ENCODE measurements around the gene SHB.

Gene SHB

DNA sequence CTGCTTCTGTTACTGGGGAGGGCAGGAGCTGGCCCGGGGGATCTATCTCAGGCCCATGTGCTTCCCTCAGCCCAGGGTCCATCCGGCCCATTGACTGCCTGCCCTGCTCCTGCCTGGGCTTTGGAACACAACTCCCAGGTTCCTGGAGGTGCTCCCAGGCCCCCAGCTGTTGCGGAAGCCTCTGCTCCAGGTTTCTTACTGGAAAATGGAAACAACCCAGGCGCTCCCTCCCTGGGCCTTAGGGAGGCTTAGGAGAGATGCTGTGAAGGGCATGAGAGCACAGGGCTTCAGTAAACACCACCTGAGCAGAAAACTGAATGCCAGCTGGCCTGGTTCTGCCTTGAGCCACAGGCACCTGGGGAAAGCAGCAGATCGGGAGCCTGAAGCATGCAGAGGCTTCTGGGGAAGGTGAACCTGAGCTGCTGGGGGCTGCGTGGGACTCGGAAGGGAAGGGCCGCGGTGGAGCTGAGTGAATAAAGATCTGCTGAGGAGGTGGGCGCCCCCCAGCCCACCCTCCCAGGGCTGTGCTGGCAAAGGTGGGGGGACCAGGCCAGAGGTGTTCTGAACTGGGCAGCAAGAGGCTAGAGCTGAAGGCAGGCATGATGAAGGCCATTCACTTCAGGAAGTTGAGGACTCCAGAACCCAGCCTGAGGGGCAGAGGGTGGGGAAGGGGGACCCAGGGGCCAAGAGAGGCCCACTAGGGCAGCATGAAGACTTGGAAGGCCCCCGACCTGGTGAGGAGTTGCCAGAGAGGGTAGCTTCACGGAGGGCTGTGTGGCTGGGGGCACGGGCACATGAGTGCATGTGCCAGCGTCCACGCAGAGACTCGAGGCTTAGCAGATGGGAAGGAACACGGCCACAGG, 64.8 kb downstream of the SHB start:
- DNase-seq, result no peak

- no peak for DNase-seq
These were observed 65.8 kb downstream of the SHB start for GRCh38 chr9:38003230-38003629.

DNA sequence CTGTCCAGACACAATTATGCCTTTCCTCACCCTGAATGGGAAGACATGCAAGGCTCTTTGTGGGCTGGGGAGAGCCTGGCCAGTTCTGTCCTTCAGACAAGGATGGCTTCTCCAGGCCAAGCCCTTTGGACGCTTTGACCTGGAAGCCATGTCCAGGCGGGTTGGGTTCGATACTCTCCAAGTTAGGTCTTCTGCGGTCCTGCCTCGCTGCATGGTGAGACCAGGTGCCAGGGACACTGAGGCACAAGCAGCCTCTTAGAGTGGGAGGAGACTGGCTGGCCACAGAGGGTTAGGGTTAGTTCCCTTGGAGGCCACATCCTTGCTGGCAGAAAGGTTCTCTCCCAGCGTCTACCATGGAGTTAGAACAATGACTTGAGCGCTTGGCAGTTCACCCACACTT, 67.6 kb downstream of the SHB start:
- no peak for DNase-seq

- no peak for DNase-seq
These were observed 68.3 kb downstream of the SHB start for GRCh38 chr9:38000735-38001134.

GRCh38 chr9:38000332-38000731, 68.7 kb downstream of the SHB start:
- DNase-seq, result no peak

DNA sequence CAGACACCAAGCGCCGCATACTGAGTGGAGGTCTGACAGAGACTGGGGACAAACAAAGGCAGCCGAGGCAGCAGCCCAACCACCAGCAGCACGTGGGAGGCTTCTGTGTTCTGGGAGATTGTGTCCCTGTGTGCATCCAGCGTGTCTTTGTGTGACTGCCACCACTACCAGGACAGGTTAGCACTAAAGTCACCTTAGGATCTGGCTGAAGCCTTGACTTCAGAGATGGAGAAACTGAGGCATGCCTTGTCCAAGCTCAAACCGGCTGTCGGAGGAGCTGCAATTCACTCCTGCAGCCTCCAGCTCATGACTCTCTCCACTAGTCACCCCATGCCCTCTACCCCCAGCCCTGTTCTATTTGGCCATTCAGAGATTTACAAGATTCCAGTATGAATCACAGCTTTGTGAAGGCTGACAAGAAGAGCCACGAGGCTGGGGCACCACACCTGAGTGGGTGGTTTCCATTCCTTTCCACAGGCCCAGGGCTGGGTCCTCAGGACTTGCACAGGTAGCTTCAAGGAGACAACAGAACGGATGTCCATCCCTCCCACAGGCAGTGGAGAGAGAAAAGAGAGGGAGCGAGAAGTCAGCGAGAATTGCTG, 69.3 kb downstream of the SHB start:
- no peak for DNase-seq

- DNase-seq, result no peak
These were observed 70.0 kb downstream of the SHB start for GRCh38 chr9:37998881-37999587.

- DNase-seq, result no peak
These were observed 71.2 kb downstream of the SHB start for GRCh38 chr9:37997636-37998374.

- no peak for DNase-seq
These were observed 72.2 kb downstream of the SHB start for GRCh38 chr9:37996819-37997217.

DNA sequence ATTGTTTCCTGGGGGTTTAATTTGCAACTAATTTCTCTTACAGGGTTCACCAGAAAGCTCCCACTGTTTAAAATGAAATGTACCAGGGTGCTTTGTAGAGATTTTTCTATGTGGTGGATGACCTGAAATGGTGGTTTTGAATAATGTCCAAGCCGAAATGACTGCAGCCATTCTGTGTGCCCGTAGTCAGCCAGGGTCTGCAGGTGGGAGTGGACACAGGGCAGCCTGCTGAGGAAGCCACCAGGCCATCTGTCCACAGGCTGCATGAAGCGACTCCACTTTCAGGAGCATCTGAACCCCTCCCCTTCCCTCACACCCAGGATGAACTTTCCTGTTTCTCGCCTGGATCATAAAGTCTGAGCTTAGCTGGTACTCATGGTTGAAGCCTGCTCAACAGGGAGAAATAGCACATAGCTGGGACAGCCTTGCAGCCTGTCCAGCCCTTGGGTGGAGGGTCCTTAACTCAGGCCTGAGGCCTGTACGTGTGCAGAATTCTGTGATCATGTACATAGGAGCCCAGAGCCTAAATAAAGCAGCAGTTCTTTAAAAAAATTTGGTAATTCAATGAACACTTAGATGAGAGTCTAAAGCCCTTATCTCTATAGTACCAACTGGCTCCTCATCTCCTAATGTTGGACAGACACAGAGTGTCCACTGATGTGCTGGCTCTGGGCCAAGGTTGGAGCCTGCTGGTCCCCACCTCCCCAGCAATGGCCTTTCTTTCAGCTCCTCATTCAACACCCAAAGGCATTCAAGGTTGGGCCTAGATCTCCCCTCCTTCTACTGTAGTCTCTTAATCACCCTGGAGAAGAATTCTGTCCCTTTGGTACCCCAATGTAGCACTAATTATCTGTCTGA, 72.8 kb downstream of the SHB start:
- no peak for DNase-seq

DNA sequence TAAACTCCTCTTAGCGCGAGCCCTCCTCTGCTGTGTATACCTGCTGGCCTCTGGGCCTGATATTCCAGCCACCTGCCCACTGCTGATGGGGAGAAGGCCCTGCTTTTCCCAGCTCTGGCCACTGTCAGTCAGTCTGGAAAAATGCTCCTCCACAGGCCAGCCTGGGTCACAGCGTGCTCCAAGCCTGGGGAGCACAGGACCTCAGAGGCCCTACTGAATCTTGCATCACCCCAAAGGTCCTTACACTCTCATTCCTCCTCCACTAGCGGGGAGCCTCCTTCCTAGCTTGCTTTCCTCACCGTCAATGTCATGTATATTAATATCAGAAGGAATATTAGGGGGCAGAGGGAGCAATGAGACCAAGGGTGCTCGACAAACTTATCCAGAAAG, 73.7 kb downstream of the SHB start:
- no peak for DNase-seq

GRCh38 chr9:37994639-37995347, 74.2 kb downstream of the SHB start:
- peak; percentile 56 for DNase-seq

GRCh38 chr9:37992924-37993349, 76.1 kb downstream of the SHB start:
- DNase-seq, result no peak

GRCh38 chr9:37990404-37991015, 78.5 kb downstream of the SHB start:
- no peak for DNase-seq

- DNase-seq, result no peak
These were observed 79.3 kb downstream of the SHB start for GRCh38 chr9:37989701-37990100.

- no peak for DNase-seq
These were observed 80.4 kb downstream of the SHB start for GRCh38 chr9:37988602-37989001.

- DNase-seq, result peak; percentile 12
These were observed 81.0 kb downstream of the SHB start for GRCh38 chr9:37988041-37988440.

DNA sequence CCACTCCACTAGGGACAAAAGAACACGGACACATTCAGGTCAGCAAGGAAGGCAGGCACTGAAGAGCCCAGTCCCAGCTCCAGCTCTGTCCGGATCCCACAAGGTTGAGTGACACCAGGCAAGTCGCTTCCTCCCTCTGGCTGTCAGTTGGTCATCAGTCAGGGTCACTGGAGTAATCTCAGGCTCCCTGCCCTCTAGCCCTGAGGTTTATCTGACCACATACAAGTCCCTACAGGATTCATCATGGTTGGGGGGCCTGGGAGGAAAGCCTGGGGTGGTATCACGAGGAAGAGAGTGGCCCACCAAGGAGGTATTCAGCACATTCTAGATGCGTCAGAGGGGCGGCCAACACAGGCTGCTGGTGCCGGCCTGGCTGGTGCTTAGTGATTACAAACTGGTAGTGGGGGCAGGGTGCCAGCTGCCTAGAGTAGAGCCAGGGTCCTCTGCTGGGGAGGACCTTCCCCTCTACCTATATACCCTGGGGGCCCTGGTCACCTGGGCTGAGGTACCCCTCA, 81.5 kb downstream of the SHB start:
- no peak for DNase-seq

DNA sequence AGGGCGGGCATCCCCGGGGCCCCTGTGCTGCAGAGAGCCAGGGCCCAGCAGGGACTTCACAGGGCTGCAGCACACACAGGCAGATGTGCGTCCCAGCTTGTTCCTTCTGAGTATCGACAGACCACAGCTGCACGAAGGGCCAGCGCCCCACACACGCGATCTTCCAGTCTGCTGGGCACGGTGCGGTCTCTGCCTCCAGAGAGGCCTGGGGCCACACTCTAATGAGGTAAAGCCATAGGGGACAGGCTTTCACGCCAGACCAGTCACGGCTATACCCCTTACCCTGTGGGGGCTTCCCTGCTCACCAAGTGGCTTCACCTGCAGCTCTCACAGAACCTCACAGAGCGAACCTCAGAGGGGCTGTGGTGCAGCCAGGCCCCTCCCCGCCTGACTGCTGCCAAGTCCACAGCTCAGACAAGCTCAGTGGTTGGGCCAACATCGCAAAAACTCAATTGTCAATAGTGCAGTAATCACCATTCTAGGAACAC, 82.2 kb downstream of the SHB start:
- no peak for DNase-seq

DNA sequence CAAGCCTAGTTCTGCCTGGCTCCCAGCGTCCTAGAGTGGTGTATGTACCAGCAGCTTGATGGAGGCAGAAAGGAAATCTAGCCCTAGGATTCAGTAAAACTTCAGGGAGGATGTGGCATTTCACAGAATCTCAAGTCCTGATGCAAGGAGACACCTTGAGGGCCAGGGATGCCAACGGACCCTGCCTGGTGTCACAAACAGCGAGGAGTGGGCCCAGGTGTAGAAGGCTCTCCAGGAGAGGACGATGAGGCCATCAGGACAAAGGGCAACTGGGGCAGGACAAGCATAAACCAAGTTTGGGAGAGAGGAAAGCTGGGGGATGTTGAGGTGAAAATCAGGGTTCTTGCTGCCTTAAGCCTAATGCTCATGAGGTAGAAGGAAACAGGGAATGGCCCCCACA, 83.0 kb downstream of the SHB start:
- no peak for DNase-seq
